SK-N-SH treated with all-trans-retinoic acid at 6 μM for 48 hours (cell line): Measurements from ENCODE around the gene ZNF469.

Experiments used
- ARNTL ChIP-seq: fragments of 450-650 bp; formaldehyde crosslinking; IDR thresholded peaks from 2 replicates; pipeline ENCODE4 v1.5.0; 2020; ENCODE audit warnings: low read depth, mild to moderate bottlenecking, moderate library complexity, borderline replicate concordance
- CREB5 ChIP-seq: fragments of 250-450 bp; sonication (Bioruptor Pico); IDR thresholded peaks from 2 replicates; pipeline ENCODE4 v1.5.1; 2020; ENCODE audit warnings: low read depth, mild to moderate bottlenecking, moderate library complexity
- OSR1 ChIP-seq: fragments of 250-450 bp; sonication (Bioruptor Pico); IDR thresholded peaks from 2 replicates; pipeline ENCODE4 v1.8.0; 2022; ENCODE audit warnings: moderate library complexity, mild to moderate bottlenecking, inconsistent platforms
- PATZ1 ChIP-seq: fragments of 250-450 bp; sonication (Bioruptor Pico); IDR thresholded peaks from 2 replicates; pipeline ENCODE4 v1.8.0; 2020; ENCODE audit warnings: mild to moderate bottlenecking, moderate library complexity, borderline replicate concordance
- PPARA ChIP-seq: fragments of 250-450 bp; sonication (Bioruptor Pico); IDR thresholded peaks from 2 replicates; pipeline ENCODE4 v1.5.0; 2020; ENCODE audit warnings: mild to moderate bottlenecking, borderline replicate concordance
- RARB ChIP-seq: fragments of 250-450 bp; sonication (Bioruptor Pico); IDR thresholded peaks from 2 replicates; pipeline ENCODE4 v1.8.0; 2021; ENCODE audit warnings: mild to moderate bottlenecking, moderate library complexity
- TCF4 ChIP-seq: fragments of 250-450 bp; sonication (Bioruptor Pico); IDR thresholded peaks from 2 replicates; pipeline ENCODE4 v1.8.0; 2021; ENCODE audit warnings: mild to moderate bottlenecking, moderate library complexity, borderline replicate concordance
- TOX ChIP-seq: fragments of 250-450 bp; sonication (Bioruptor Pico); IDR thresholded peaks from 2 replicates; pipeline ENCODE4 v1.8.0; 2021; ENCODE audit warnings: mild to moderate bottlenecking, moderate library complexity, borderline replicate concordance
- TSHZ2 ChIP-seq: fragments of 250-450 bp; sonication (Bioruptor Pico); IDR thresholded peaks from 2 replicates; pipeline ENCODE4 v1.5.0; 2020; ENCODE audit warnings: mild to moderate bottlenecking, moderate library complexity
- ZC3H10 ChIP-seq: fragments of 250-450 bp; sonication (Bioruptor Pico); IDR thresholded peaks from 2 replicates; pipeline ENCODE4 v1.5.1; 2021; ENCODE audit warnings: mild to moderate bottlenecking, moderate library complexity
- ZFP3 ChIP-seq: fragments of 250-450 bp; sonication (Bioruptor Pico); IDR thresholded peaks from 2 replicates; pipeline ENCODE4 v1.5.0; 2020; ENCODE audit warnings: mild to moderate bottlenecking, moderate library complexity
- ZFP30 ChIP-seq: fragments of 450-650 bp; formaldehyde crosslinking; IDR thresholded peaks from 2 replicates; pipeline ENCODE4 v1.5.0; 2022; ENCODE audit warnings: mild to moderate bottlenecking, moderate library complexity

- no peak for TF ChIP-seq RARB (CRISPR knock-in tag)
- no peak for TF ChIP-seq TSHZ2 (CRISPR knock-in tag)
- TF ChIP-seq ZFP3 = no peak
- TF ChIP-seq PATZ1 (CRISPR knock-in tag) = no peak
- TF ChIP-seq OSR1 (CRISPR knock-in tag) = no peak
- TF ChIP-seq ARNTL (CRISPR knock-in tag) = no peak
- TF ChIP-seq ZC3H10 (CRISPR knock-in tag) = no peak
- TF ChIP-seq PPARA (CRISPR knock-in tag) = no peak
- TF ChIP-seq TOX (CRISPR knock-in tag) = no peak
- no peak for TF ChIP-seq ZFP30
- TF ChIP-seq CREB5 (CRISPR knock-in tag) = no peak
- TF ChIP-seq TCF4 (CRISPR knock-in tag) = no peak
These were observed 29.5 kb upstream of the ZNF469 start for GRCh38 chr16:88353232-88353631.
